ENCODE data around the gene GSTA5. TPM values are rescaled to one million over a fixed set of nuclear protein-coding genes. Genes with fewer than 3 reads are reported as not detected.

Gene GSTA5
- total and polyA plus RNA-seq, 4 donors, result not detected

- Histone ChIP-seq H3K27me3 (ENCODE audit: control insufficient read depth in 4 of 4, insufficient read depth in 4 of 4, low read length in 3 of 4) (no peaks in the 10 kb centered on the region), H3K4me1 (ENCODE audit: control insufficient read depth in 4 of 4, insufficient read depth in 4 of 4, low read length in 3 of 4) (no peaks in the 10 kb centered on the region), H3K4me3 (ENCODE audit: low read depth in 1 of 3, low read length in 3 of 3) (no peak overlapping the region), H3K27ac (ENCODE audit: low read depth in 1 of 2, low read length in 2 of 2) (no peak overlapping the region), H3K36me3 (ENCODE audit: control insufficient read depth in 4 of 4, insufficient read depth in 3 of 4, low read depth in 1 of 4, low read length in 3 of 4) (no peaks in the 10 kb centered on the region), H3K9ac (ENCODE audit: low read depth in 1 of 2, low read length in 2 of 2) (no peak overlapping the region), H3K9me3 (ENCODE audit: control insufficient read depth in 4 of 4, low read length in 3 of 4) (no peaks in the 10 kb centered on the region)
- DNase-seq (ENCODE audit: low spot score), result no peak
- WGBS, result 78% methylated on average over 2 of the region's 2 CpGs
- TF ChIP-seq HNF4A (conservative IDR thresholded peaks at IDR 0.05) (no peak), REST (IDR thresholded peaks at IDR 0.05) (no peak), TAF1 (conservative IDR thresholded peaks at IDR 0.05) (no peak), YY1 (IDR thresholded peaks at IDR 0.05) (no peak)
These were observed 37.2 kb upstream of the GSTA5 start for GRCh38 chr6:52877786-52878185.

- H3K27me3 ChIP-seq (ENCODE audit: control insufficient read depth in 4 of 4, insufficient read depth in 4 of 4, low read length in 3 of 4), result no peaks in the 10 kb centered on the region
- H3K9ac ChIP-seq (ENCODE audit: low read depth in 1 of 2, low read length in 2 of 2), result no peak overlapping the region
- H3K27ac ChIP-seq (ENCODE audit: low read depth in 1 of 2, low read length in 2 of 2), result no peak overlapping the region
- no peaks in the 10 kb centered on the region for H3K4me1 ChIP-seq (ENCODE audit: control insufficient read depth in 4 of 4, insufficient read depth in 4 of 4, low read length in 3 of 4)
- H3K9me3 ChIP-seq (ENCODE audit: control insufficient read depth in 4 of 4, low read length in 3 of 4), result no peaks in the 10 kb centered on the region
- WGBS, result 87% methylated on average over 3 of the region's 3 CpGs
- H3K4me3 ChIP-seq (ENCODE audit: low read depth in 1 of 3, low read length in 3 of 3), result no peak overlapping the region
- no peaks in the 10 kb centered on the region for H3K36me3 ChIP-seq (ENCODE audit: control insufficient read depth in 4 of 4, insufficient read depth in 3 of 4, low read depth in 1 of 4, low read length in 3 of 4)
- no peak for TF ChIP-seq RAD21 (IDR thresholded peaks at IDR 0.05)
- TF ChIP-seq JUND (IDR thresholded peaks at IDR 0.05), result no peak
- TF ChIP-seq ATF3 (IDR thresholded peaks at IDR 0.05), result no peak
- TF ChIP-seq CTCF (IDR thresholded peaks at IDR 0.05; ENCODE audit: low read depth, low read length, missing input control), result no peak
- no peak for TF ChIP-seq REST (IDR thresholded peaks at IDR 0.05)
- no peak for TF ChIP-seq TAF1 (conservative IDR thresholded peaks at IDR 0.05)
- TF ChIP-seq HNF4A (conservative IDR thresholded peaks at IDR 0.05), result no peak
- TF ChIP-seq YY1 (IDR thresholded peaks at IDR 0.05), result no peak
- TF ChIP-seq NR2F2 (IDR thresholded peaks at IDR 0.05), result no peak
- TF ChIP-seq RXRA (IDR thresholded peaks at IDR 0.05), result no peak
- TF ChIP-seq HNF4G (IDR thresholded peaks at IDR 0.05), result no peak
- no peak for TF ChIP-seq FOXA2 (IDR thresholded peaks at IDR 0.05)
- TF ChIP-seq GABPA (IDR thresholded peaks at IDR 0.05 in 1 of 2, conservative IDR thresholded peaks at IDR 0.05 in 1 of 2), result no peak
- no peak for TF ChIP-seq EGR1 (IDR thresholded peaks at IDR 0.05; ENCODE audit: low read depth in 2 of 2)
- TF ChIP-seq FOXA1 (IDR thresholded peaks at IDR 0.05), result no peak
- no peak for TF ChIP-seq ZBTB33 (IDR thresholded peaks at IDR 0.05)
- DNase-seq (ENCODE audit: low spot score), result no peak
These were observed 36.6 kb upstream of the GSTA5 start for GRCh38 chr6:52877168-52877567.
